Activated CD8-positive, alpha-beta T cell treated with anti-CD3 and anti-CD28 coated beads, Interleukin-2, amount 10 ng/mL, durations not matched to agents 7 days and 5 days (primary cell): ENCODE results near the gene CD40LG. TPM values are rescaled to one million over a fixed set of nuclear protein-coding genes. Genes with fewer than 3 reads are reported as not detected.

Experiments used
- ATAC-seq: fragments of 150-1000 bp; cut with Tn5 transposase; one replicate; pipeline ENCODE4 v1.10.0; 2021; ENCODE audit warnings: moderate library complexity
- CTCF ChIA-PET: fragments of 350-600 bp; sonication (Branson Sonifier 250); formaldehyde crosslinking; loops from one replicate; lab custom pipeline; 2021; ENCODE audit warnings: antibody characterized with exemption; lab: Charles Lee
- POLR2A ChIA-PET: fragments of 350-600 bp; sonication (Branson Sonifier 250); formaldehyde crosslinking; loops from one replicate; lab custom pipeline; 2021; ENCODE audit warnings: antibody characterized with exemption; lab: Charles Lee
- DNase-seq: peaks from one replicate; pipeline ENCODE4 v3.0.0-alpha.2; 2020
- H3K27ac Mint-ChIP-seq: one replicate; pipeline ENCODE4 v1.8.0; 2021; ENCODE audit warnings: mild to moderate bottlenecking, mixed read lengths
- H3K27me3 Mint-ChIP-seq: one replicate; pipeline ENCODE4 v1.8.0; 2021; ENCODE audit warnings: low read depth, mixed read lengths
- H3K36me3 Mint-ChIP-seq: one replicate; pipeline ENCODE4 v1.8.0; 2021; ENCODE audit warnings: low read depth, mixed read lengths
- H3K4me1 Mint-ChIP-seq: one replicate; pipeline ENCODE4 v1.8.0; 2021; ENCODE audit warnings: low read depth, mixed read lengths
- H3K4me3 Mint-ChIP-seq: one replicate; pipeline ENCODE4 v1.8.0; 2021; ENCODE audit warnings: mild to moderate bottlenecking, mixed read lengths
- H3K9me3 Mint-ChIP-seq: one replicate; pipeline ENCODE4 v1.8.0; 2022; ENCODE audit warnings: mixed read lengths; ENCODE audit not compliant: insufficient read depth
- total RNA-seq, 2 experiments: library from RNA; stranded (reverse); gene quantifications; one replicate each; pipeline ENCODE4 v1.2.3, GENCODE V29; 2021

CD40LG gene
- total RNA-seq, 2 experiments from 2014 or later = 4.7 to 5.1 TPM

DNA sequence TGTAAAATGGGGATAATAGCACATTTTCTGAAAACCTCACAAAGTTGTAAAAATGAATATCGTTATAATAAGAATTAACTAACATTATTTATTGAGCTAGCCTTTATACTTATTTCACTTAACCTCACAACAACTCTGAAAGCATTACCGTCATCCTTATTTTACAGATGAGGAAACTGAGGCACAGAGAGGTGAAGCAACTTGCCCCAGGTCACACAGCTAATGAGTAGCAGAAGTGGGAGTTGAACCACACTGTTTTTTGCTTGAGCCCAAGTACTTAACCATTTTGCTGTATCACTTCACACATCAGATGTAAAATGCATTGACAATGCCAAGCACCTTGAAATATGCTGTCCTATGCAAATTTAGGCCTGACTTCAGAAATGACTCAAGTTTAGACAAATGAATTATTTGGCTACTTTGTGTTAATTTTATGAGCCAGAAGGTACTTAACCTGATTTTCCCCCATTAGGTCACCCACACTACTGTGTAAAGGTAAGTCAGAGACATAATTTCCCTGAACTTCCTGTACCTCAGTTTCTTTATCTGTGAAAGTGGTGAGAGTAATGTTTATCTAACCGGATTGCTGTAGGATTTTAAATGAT, 23.1 kb downstream of the CD40LG start:
- CTCF ChIA-PET = no interaction called here
- H3K4me3 Mint-ChIP-seq = no peak overlapping the region
- POLR2A ChIA-PET = no interaction called here

DNA sequence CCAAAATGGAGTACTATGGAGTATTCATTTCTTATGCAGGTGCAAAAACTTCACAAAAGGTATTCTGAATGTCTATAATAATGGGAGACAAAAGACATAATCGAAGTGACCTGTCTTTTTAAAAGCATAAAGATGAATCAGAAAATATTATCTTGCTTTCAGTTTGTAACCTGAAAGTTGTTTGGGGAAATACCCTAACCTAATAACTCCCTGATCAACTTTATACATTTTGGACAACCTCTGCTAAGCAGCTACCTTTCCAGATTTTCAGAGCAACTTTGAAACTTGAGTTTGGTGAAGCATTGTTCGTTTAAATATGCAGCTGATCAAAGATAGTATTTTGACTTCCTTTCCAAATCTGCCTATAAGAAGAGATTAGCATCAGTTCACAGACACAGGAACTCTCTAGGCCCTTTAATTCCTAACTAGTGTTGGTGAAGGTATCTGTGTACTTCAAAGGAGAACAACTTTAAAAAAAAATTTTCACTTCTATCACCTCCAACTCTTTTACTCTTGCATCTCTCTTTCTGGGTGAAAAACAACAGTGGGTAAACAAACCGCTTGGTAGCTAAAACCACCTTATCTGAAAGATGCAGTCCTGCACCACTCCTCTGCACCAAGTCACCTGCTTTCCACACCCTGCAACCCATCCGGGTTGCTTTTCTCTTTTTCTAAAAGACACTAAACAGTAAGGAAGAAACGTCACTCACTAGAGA, 26.5 kb downstream of the CD40LG start:
- peak overlapping the region; percentile 48 for H3K4me3 Mint-ChIP-seq
- peaks cover 80% of the 10 kb centered on the region for H3K36me3 Mint-ChIP-seq
- H3K4me1 Mint-ChIP-seq = peaks cover 44% of the 10 kb centered on the region
- no peaks in the 10 kb centered on the region for H3K27me3 Mint-ChIP-seq
- peak; percentile 73 for ATAC-seq
- CTCF ChIA-PET = interaction anchor here (0.7 to 1.5 kb wide), 4 partner anchors 10 to 41 kb away, joined by 3 to 5 read pairs (median 4); no protein-coding TSS in a partner anchor
- POLR2A ChIA-PET = interaction anchor here (0.8 kb wide), 1 partner anchor 38 kb away, joined by 3 read pairs; no protein-coding TSS in a partner anchor
- no peaks in the 10 kb centered on the region for H3K9me3 Mint-ChIP-seq
- DNase-seq = peak; percentile 28
- peak overlapping the region; percentile 92 for H3K27ac Mint-ChIP-seq

More for the DNA sequence above, 23.1 kb downstream of the CD40LG start:
- H3K9me3 Mint-ChIP-seq = no peaks in the 10 kb centered on the region
- peaks cover 89% of the 10 kb centered on the region for H3K36me3 Mint-ChIP-seq
- H3K4me1 Mint-ChIP-seq = peaks cover 56% of the 10 kb centered on the region
- no peak overlapping the region for H3K27ac Mint-ChIP-seq
- ATAC-seq (no peak), DNase-seq (no peak)
- no peaks in the 10 kb centered on the region for H3K27me3 Mint-ChIP-seq

GRCh38 chrX:136679531-136679930, 31.6 kb downstream of the CD40LG start:
- Mint-ChIP-seq H3K4me1 (peaks cover 23% of the 10 kb centered on the region), H3K4me3 (no peak overlapping the region), H3K9me3 (no peaks in the 10 kb centered on the region), H3K36me3 (peaks cover 66% of the 10 kb centered on the region), H3K27me3 (no peaks in the 10 kb centered on the region), H3K27ac (no peak overlapping the region)
- POLR2A ChIA-PET = no interaction called here
- ATAC-seq (no peak), DNase-seq (no peak)
- CTCF ChIA-PET = interaction anchor here (1.4 kb wide), 1 partner anchor 29 kb away, joined by 3 read pairs; no protein-coding TSS in a partner anchor

GRCh38 chrX:136684120-136684519, 36.2 kb downstream of the CD40LG start:
- DNase-seq (no peak), ATAC-seq (no peak)
- CTCF ChIA-PET = interaction anchor here (1.4 kb wide), 1 partner anchor 76 kb away, joined by 3 read pairs; no protein-coding TSS in a partner anchor
- POLR2A ChIA-PET = no interaction called here
- Mint-ChIP-seq H3K4me3 (no peak overlapping the region), H3K4me1 (peaks cover 19% of the 10 kb centered on the region), H3K27me3 (no peaks in the 10 kb centered on the region), H3K27ac (no peak overlapping the region), H3K9me3 (no peaks in the 10 kb centered on the region), H3K36me3 (peaks cover 58% of the 10 kb centered on the region)

DNA sequence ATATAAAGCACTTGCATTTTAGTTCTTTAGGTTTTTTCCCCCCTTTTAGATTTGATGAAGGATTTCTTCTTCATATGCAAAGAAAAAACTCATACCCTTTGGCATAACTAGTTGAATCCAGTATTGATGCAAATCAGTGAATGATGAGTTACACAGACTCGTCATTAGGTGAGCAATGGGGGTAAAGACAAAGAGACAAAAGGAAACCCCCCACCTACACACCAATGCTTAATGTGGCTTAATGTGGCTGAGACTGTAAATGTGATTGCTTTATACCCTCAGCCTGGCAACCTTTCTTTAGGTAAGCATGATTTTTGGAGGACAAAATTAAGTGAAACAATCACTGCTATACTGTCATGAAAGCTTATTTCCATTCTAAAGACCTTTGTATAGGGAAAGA, 39.5 kb downstream of the CD40LG start:
- ChIA-PET POLR2A (no interaction called here), CTCF (interaction anchor here (1.0 to 1.5 kb wide), 2 partner anchors 9 to 21 kb away, joined by 3 to 4 read pairs; no protein-coding TSS in a partner anchor)
- Mint-ChIP-seq H3K4me3 (no peak overlapping the region), H3K27me3 (no peaks in the 10 kb centered on the region), H3K27ac (no peak overlapping the region), H3K4me1 (peaks cover 47% of the 10 kb centered on the region), H3K36me3 (peaks cover 41% of the 10 kb centered on the region), H3K9me3 (no peaks in the 10 kb centered on the region)
- DNase-seq (no peak), ATAC-seq (no peak)

- peak; percentile 45 for ATAC-seq
- H3K36me3 Mint-ChIP-seq = peaks cover 42% of the 10 kb centered on the region
- H3K4me3 Mint-ChIP-seq = peak overlapping the region; percentile 44
- CTCF ChIA-PET = interaction anchor here (1.0 to 1.5 kb wide), 5 partner anchors 30 to 112 kb away, joined by 3 to 8 read pairs (median 3); no protein-coding TSS in a partner anchor
- POLR2A ChIA-PET = interaction anchor here (1.2 kb wide), 1 partner anchor 13 kb away, joined by 3 read pairs; no protein-coding TSS in a partner anchor
- H3K9me3 Mint-ChIP-seq = no peaks in the 10 kb centered on the region
- H3K27me3 Mint-ChIP-seq = no peaks in the 10 kb centered on the region
- peak overlapping the region; percentile 89 for H3K27ac Mint-ChIP-seq
- peaks cover 63% of the 10 kb centered on the region for H3K4me1 Mint-ChIP-seq
- DNase-seq = peak; percentile 33
Measured at GRCh38 chrX:136689436-136689835, 41.5 kb downstream of the CD40LG start.

- H3K27me3 Mint-ChIP-seq = no peaks in the 10 kb centered on the region
- peak overlapping the region; percentile 83 for H3K27ac Mint-ChIP-seq
- peaks cover 49% of the 10 kb centered on the region for H3K36me3 Mint-ChIP-seq
- H3K4me3 Mint-ChIP-seq = no peak overlapping the region
- CTCF ChIA-PET = interaction anchor here (1.0 kb wide), 1 partner anchor 83 kb away, joined by 5 read pairs; no protein-coding TSS in a partner anchor
- H3K9me3 Mint-ChIP-seq = no peaks in the 10 kb centered on the region
- ATAC-seq (peak; percentile 53), DNase-seq (no peak)
- H3K4me1 Mint-ChIP-seq = peaks cover 79% of the 10 kb centered on the region
- POLR2A ChIA-PET = no interaction called here
Measured at GRCh38 chrX:136691028-136691809, 43.3 kb downstream of the CD40LG start.

DNA sequence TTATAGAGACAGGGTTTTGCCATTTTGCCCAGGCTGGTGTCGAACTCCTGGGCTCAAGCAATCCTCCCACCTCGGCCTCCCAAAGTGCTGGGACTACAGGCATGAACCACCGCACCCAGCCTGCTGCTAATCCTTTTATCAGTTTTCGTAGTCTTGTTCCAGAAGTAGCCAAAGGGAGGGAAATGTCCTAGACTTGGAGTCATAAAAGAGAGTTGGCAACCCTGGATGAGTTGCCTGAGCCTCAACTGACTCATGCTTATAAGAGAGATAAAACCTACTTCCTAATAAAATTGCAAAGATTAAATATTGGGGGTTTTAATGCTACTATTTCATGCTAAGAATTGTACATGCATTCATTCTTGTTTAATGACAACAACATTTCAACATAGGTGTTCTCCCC, 44.3 kb downstream of the CD40LG start:
- H3K9me3 Mint-ChIP-seq = no peaks in the 10 kb centered on the region
- ATAC-seq = no peak
- no peaks in the 10 kb centered on the region for H3K27me3 Mint-ChIP-seq
- POLR2A ChIA-PET = no interaction called here
- H3K4me3 Mint-ChIP-seq = no peak overlapping the region
- H3K36me3 Mint-ChIP-seq = peaks cover 50% of the 10 kb centered on the region
- peaks cover 86% of the 10 kb centered on the region for H3K4me1 Mint-ChIP-seq
- H3K27ac Mint-ChIP-seq = no peak overlapping the region
- no peak for DNase-seq
- CTCF ChIA-PET = no interaction called here

DNA sequence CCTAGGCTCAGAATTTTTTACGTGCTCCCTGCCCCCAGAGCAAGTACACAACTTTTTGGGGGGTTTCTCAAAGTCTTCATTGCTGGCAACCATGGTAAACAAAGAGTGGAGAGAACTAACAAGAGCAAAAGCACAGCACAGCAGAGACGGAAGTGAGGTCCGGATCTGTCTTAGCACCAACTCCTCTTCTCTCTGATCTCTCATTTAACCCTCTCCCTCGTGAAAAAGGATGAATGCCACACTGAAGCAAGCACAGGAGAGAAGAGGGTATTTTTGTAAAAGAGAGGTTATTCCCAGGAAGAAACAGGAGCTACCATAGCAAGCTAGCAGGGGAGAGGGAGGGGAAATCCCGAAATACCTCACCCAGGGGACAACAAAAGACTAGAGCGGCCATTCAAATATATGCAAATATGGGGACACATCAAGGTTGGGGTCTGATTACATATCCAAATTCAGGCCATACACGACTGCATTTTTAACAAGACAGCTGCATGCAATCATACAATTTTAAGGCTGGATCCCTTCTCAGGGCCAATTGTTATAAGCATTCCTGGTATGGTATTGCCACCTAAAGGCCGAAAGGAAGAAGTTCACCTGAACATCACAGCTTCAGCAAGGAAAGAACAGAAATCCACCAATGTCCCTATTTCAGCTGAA, 46.6 kb downstream of the CD40LG start:
- H3K27me3 Mint-ChIP-seq = no peaks in the 10 kb centered on the region
- H3K4me3 Mint-ChIP-seq = peak overlapping the region; percentile 45
- ChIA-PET CTCF (interaction anchor here (0.8 to 3.4 kb wide), 26 partner anchors 8 to 197 kb away, joined by 3 to 34 read pairs (median 3); partner anchors contain the start of genes HTATSF1 and RBMX), POLR2A (interaction anchor here (0.8 kb wide), 1 partner anchor 86 kb away, joined by 3 read pairs; no protein-coding TSS in a partner anchor)
- ATAC-seq = peak; percentile 61
- H3K9me3 Mint-ChIP-seq = peaks cover 6% of the 10 kb centered on the region
- peaks cover 49% of the 10 kb centered on the region for H3K36me3 Mint-ChIP-seq
- H3K4me1 Mint-ChIP-seq = peaks cover 81% of the 10 kb centered on the region
- H3K27ac Mint-ChIP-seq = peak overlapping the region; percentile 93
- DNase-seq = peak; percentile 31

DNA sequence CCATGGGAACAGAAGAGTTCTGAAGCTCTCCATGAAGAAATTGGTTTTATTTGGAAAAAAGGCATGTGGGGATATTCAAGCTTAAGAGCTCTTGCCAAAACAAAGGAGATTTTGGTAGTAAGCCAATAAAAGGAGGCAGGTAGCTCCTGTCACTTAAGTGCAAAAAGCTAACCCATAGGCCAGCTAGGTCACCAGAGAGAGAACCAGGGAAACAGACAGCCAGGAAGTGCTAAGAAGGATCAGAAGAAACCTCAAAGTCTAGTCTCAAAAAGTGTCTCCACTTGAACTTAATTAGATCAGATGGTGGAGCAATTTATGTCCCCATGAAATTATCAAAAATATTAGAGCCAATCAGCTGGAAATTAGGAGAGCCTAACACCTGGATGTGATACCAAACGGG, 49.2 kb downstream of the CD40LG start:
- CTCF ChIA-PET = interaction anchor here (0.7 to 1.9 kb wide), 9 partner anchors 9 to 199 kb away, joined by 3 to 9 read pairs (median 3); partner anchors contain the start of gene HTATSF1
- Mint-ChIP-seq H3K27ac (peak overlapping the region; percentile 71), H3K4me3 (no peak overlapping the region), H3K4me1 (peaks cover 57% of the 10 kb centered on the region), H3K27me3 (no peaks in the 10 kb centered on the region), H3K36me3 (peaks cover 61% of the 10 kb centered on the region), H3K9me3 (peaks cover 10% of the 10 kb centered on the region)
- ATAC-seq (no peak), DNase-seq (no peak)
- POLR2A ChIA-PET = interaction anchor here (0.6 kb wide), 1 partner anchor 676 kb away, joined by 3 read pairs; no protein-coding TSS in a partner anchor
